Amygdala (tissue), 56 donors: ENCODE results near the gene PRPF18.

Experiments used
- DNase-seq, 56 donors: peaks; one replicate each; lab custom pipeline; 2025; lab: John Stamatoyannopoulos, UW

PRPF18 gene

DNA sequence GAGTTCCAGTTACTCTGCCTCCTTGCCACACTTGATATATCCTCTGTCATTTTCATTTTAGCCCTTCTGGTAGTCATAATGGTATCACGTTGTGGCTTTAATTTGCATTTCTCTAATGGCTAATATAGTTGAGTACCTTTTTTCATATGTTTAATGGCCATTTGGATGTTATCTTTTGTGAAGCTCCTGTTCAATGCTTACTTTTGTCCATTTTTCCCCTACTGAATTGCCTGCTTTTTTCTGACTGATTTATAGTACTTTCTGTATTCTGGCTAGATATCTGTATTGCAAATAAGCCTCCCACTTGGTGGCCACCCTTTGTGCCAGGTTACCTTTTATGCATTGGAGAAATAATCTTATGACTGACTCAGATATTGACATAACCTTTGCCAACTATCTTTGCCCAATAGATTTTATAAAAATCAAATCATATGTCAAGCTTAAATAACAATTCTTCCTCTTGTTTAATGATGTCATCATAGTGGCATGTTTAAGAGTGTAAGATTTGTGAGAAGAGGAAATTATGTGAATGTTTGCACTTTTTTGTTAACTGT is 50.6 kb downstream of the PRPF18 start:
- DNase-seq: no peak

DNA sequence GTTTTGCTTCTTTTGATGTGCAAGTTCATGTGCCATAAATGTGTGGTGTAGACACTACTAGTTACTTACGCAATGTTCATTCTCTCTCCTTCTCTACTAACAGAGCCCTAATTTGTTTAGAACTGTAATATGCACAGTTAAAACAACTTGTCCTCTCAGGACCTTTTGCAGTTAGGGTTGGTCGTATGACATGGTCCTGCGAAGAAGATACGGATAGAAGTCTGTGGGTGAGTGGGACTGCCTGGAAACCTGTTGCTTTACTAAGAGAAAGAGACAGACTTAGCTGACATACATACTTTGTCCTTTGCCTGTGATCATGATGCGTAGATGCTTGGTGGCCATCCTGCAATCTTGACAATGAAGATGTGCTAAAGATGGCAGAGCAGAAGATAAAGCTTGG is 51.1 kb downstream of the PRPF18 start:
- DNase-seq: no peak

DNA sequence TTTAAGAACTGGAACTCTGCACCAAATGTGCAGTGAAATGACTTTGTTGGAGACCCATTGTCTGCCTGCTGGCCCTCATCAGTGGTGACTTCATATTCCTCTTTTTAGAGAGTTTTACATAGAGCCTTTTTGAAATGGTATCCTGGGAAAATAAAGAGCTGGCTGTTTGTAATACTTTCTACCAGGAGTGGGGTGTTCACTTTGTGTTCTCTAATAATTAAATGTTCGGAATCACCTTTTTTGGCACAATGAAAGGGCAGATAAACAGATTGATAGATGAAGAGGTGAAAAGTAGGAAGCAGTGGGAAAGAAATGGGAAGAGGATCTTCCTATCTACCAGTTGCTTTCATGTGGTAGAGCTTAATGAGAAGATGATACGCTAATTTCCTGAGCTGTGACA is 55.5 kb downstream of the PRPF18 start:
- DNase-seq: no peak

DNA sequence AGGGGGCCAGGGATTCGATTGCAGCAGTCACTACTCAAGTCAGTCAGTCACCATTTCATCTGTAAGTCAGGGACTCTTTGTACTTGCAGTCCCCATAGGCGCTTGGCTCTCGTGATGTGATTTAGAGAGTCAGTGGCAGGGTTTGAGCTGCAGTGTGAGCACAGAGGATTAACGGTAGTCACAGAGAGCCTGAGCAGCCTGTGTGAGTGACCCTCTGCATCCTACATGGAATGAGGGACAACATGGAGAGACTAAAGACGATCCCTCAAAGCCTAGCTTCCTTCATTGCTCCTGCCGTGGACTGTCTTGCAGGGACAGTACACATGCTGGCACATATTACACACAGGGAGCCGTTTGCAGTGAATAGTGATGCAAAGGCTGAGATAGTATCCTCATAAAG is 56.3 kb downstream of the PRPF18 start:
- no peak for DNase-seq

GRCh38 chr10:13644866-13645265 is 58.1 kb downstream of the PRPF18 start:
- DNase-seq: no peak

DNA sequence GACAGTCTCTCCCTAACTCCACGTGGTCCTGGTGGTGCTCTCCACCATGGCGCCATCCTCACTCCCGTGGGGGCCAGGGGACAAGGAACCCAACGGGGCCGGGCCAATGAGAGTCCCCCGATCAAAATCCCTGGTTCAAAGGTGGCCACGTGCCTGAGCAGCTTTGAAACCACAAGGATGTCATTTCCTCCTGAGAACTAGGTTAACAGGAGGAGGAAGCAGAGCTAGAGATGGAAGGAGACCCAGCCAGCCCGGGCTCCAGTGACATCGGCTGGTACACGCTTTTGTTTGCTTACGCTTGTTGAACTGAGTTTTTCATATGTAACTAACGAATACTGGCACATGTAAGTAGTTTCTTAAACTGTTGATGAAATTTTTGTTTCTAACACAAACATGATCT is 61.7 kb downstream of the PRPF18 start:
- no peak for DNase-seq

GRCh38 chr10:13649844-13650520 is 63.2 kb downstream of the PRPF18 start:
- DNase-seq: no peak

GRCh38 chr10:13650961-13651360 is 64.2 kb downstream of the PRPF18 start:
- DNase-seq: no peak

GRCh38 chr10:13651969-13652720 is 65.4 kb downstream of the PRPF18 start:
- no peak for DNase-seq

DNA sequence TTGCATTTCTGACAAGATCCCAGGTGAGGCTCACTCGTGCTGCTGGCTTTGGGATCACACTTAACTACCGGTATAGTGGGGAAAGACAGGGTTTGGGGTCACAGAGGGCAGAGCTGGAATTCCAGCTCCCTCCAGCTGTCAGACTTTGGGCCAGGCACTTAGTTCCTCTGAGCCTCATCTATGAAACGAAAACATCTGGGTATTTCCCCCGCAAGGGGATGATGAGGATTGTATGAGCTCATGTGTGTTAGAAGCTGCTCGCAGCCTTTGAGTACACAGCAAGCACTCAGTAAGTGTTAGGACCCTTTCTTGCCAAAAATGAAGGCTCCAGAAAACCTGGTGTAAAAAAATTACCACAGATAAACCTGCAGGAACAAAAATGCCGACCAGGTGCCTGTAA is 66.1 kb downstream of the PRPF18 start:
- no peak for DNase-seq

GRCh38 chr10:13654118-13654830 is 67.5 kb downstream of the PRPF18 start:
- no peak for DNase-seq

DNA sequence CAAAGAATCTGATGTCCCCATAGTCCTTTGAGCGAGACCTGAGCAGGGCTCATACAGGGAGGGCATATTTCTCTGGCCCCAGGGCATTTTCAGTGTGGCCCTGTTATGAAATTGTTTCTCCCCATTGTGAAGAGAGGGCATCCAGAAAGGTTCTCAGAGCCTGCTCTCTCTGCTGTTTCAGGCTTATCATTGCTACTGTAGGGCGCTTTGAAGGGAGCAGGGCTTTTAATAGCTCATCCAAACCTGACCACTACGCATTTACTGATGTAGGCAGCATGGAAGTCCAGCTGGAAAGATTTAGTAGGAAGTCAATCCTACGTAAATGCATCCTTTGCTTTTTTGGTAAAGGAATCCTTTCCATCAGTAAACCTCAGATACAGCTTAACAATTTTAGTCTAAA is 68.1 kb downstream of the PRPF18 start:
- DNase-seq: no peak

- no peak for DNase-seq
Observed at GRCh38 chr10:13656337-13657100, 69.8 kb downstream of the PRPF18 start.

DNA sequence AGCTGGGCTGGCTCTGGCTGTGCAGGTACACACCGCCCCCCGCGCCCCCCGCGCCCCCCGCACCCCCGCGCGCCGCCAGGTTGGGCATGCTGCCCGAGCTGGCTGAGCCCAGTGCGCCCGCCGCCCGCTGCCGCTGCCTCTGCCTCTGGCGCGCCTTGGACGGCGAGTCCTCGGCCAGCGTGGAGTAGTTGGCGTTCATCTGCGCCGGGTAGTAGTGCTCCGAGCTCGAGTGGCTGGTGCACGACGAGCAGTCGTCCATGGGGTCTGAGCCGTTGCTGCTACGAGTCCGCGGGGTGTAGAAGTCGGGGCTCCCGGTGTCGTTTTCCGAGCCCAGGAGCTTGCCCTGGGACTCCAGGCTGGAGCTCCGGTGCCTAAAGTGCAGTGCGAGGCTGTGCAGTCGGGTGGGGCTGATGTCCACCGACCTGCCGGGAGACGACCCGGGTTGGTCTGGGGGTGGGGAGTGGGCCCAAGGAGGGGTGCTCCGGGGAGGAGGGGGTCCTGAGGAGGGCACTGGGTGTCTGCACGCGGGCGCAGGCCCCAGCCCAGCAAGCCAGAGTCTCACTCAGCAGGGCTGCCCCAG is 70.4 kb downstream of the PRPF18 start:
- no peak for DNase-seq

DNA sequence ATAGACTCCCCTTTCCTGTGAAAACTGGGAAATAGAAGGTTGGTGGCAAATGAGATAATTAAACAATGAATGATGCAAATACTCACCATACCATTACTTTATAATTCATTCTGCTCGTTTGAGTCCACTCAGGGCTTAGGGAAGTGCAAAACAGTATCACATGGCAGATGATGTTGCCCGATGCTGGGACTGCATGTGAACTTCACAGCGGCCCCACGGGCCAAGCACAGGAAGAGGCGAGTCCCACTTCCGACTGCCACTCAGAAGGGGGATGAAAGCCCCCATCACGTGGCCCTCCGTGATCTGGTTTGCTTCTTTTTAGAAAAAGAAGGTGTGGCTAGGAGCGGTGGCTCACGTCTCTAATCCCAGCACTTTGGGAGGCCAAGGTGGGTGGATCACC is 71.5 kb downstream of the PRPF18 start:
- DNase-seq: peak in 6 of 56 donors; percentile 10 to 49 (median 15)

DNA sequence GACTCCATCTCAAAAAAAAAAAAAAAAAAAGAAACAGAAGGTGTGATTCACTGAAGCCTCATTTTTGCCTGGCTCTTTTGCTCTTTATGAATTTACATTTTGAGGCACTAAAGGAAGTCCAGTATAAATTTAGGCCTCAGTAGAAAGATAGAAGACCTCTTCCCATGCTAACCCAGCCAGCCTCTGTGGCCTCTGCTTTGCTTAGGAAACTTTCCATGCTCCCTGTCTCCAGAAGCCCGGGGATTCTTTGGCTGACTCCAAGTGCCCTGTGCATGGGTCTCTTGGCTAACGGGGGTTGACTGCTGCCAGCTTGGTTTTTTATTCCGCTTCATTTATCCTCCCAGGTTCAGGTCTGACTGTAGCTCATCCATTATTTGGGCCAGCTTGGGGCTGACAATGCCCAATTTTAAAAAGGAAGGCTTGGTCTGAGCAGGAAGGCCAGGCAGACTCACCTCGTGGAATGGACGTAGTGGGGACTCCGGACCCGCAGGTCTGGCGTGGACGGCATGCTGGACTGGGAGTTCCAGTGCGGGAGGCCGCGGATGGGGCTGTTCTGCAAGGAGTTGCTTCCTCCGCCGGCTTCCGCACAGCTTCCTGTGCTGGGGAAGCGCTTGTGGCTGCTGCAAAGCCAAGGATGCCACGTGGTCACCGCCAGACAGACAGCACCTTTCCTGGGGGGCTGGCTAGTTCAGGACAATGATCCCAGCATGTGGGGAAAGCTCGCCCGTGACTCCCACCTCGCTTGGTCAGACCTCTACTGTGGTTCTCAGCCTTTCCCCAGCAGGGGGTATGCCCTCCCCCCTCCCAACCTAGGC is 72.3 kb downstream of the PRPF18 start:
- DNase-seq: peak in 47 of 56 donors; percentile 7 to 63 (median 31)

GRCh38 chr10:13659887-13660550 is 73.3 kb downstream of the PRPF18 start:
- peak in 51 of 56 donors; percentile 5 to 82 (median 51) for DNase-seq

GRCh38 chr10:13660551-13660920 is 73.8 kb downstream of the PRPF18 start:
- DNase-seq: peak in 1 of 56 donors; percentile 10

GRCh38 chr10:13661256-13661655 is 74.5 kb downstream of the PRPF18 start:
- no peak for DNase-seq
